ENCODE results near the gene DIPK1C. TPM values are rescaled to one million over a fixed set of nuclear protein-coding genes. Genes with fewer than 3 reads are reported as not detected.

The DIPK1C gene
- total and polyA plus RNA-seq, 2 experiments from 2014 or later, result 0.07 TPM; not detected in 1

DNA sequence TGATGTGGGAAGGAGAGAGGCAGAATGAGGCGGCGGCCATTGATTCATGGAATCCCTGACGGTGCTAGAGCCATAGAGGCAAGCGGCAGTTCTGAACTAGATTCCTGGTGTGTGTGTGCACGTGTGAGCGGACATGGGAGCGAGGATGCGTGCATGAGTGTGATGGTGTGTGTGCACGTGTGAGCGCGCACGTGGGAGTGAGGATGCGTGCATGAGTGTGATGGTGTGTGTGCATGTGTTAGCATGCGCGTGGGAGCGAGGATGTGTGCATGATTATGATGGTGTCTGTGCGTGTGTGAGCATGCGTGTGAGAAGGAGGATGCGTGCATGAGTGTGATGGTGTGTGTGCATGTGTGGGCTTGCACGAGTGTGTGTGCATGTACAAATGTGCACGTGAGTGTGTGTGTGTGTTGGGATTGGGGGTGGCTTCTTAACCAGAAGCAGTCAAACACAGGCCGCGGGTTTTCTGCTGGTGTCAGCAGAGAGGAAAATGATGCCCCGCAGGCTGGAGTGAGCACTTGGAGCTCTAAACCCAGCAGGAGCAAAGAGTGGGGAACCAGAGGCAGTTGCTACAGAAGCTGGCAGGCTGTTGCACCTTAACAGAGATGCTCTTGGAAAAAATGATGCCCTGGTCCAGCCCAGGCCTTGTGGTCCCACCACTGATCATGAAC lies 29.5 kb downstream of the DIPK1C start:
- no peaks in the 10 kb centered on the region for H3F3A ChIP-seq (replicated peaks; ENCODE audit: low read depth)
- H3K4me1 ChIP-seq (ENCODE audit: insufficient read depth), result no peaks in the 10 kb centered on the region
- H3K79me2 ChIP-seq (replicated peaks; ENCODE audit: insufficient read depth), result no peaks in the 10 kb centered on the region
- no peak overlapping the region for H3K4me3 ChIP-seq
- H3K27me3 ChIP-seq (ENCODE audit: insufficient read depth), result no peaks in the 10 kb centered on the region
- TF ChIP-seq, protein P1, sequence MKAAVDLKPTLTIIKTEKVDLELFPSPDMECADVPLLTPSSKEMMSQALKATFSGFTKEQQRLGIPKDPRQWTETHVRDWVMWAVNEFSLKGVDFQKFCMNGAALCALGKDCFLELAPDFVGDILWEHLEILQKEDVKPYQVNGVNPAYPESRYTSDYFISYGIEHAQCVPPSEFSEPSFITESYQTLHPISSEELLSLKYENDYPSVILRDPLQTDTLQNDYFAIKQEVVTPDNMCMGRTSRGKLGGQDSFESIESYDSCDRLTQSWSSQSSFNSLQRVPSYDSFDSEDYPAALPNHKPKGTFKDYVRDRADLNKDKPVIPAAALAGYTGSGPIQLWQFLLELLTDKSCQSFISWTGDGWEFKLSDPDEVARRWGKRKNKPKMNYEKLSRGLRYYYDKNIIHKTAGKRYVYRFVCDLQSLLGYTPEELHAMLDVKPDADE (IDR thresholded peaks at IDR 0.05), result no peak
- TF ChIP-seq STAT1 (IDR thresholded peaks at IDR 0.05; ENCODE audit: unreplicated experiment), result no peak
- TF ChIP-seq CREB1 (CRISPR knock-in tag; IDR thresholded peaks at IDR 0.05; ENCODE audit: low read depth), result no peak
- TF ChIP-seq POLR2AphosphoS5 (IDR thresholded peaks at IDR 0.05; ENCODE audit: low read depth), result no peak
- no peak for TF ChIP-seq ZNF331 (CRISPR knock-in tag; IDR thresholded peaks at IDR 0.05; ENCODE audit: low read depth)
- TF ChIP-seq, protein P2, sequence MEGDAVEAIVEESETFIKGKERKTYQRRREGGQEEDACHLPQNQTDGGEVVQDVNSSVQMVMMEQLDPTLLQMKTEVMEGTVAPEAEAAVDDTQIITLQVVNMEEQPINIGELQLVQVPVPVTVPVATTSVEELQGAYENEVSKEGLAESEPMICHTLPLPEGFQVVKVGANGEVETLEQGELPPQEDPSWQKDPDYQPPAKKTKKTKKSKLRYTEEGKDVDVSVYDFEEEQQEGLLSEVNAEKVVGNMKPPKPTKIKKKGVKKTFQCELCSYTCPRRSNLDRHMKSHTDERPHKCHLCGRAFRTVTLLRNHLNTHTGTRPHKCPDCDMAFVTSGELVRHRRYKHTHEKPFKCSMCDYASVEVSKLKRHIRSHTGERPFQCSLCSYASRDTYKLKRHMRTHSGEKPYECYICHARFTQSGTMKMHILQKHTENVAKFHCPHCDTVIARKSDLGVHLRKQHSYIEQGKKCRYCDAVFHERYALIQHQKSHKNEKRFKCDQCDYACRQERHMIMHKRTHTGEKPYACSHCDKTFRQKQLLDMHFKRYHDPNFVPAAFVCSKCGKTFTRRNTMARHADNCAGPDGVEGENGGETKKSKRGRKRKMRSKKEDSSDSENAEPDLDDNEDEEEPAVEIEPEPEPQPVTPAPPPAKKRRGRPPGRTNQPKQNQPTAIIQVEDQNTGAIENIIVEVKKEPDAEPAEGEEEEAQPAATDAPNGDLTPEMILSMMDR (conservative IDR thresholded peaks at IDR 0.05; ENCODE audit: low read depth in 2 of 2), result no peak
- TF ChIP-seq EZH2phosphoT487 (IDR thresholded peaks at IDR 0.05; ENCODE audit: unreplicated experiment), result no peak
- H3K4me3 Mint-ChIP-seq, result no peak overlapping the region
- H3K27ac Mint-ChIP-seq, result no peak overlapping the region; the same call in 1 of the 2 replicates
- no peak overlapping the region for H3K27ac ChIP-seq (ENCODE audit: low read depth)
- H3K9me2 ChIP-seq (ENCODE audit: insufficient read depth), result 0 out of 2 replicates have a peak, but pooled peaks cover 3% of the 10 kb centered on the region
- peaks cover 7% of the 10 kb centered on the region for H3K4me1 Mint-ChIP-seq
- no peak overlapping the region for H3K4me2 ChIP-seq
- no peaks in the 10 kb centered on the region for H4K20me1 ChIP-seq (replicated peaks; ENCODE audit: insufficient read depth)
- peaks cover 11% of the 10 kb centered on the region for H3K27me3 Mint-ChIP-seq (ENCODE audit: insufficient read depth, low read depth, poor library complexity)
- ATAC-seq (no peak), DNase-seq (ENCODE audit: low spot score) (no peak)
- no peaks in the 10 kb centered on the region for H3K36me3 ChIP-seq (ENCODE audit: insufficient read depth)
- H3K9me3 Mint-ChIP-seq, result peaks cover 11% of the 10 kb centered on the region
- no peak overlapping the region for H2AFZ ChIP-seq
- H3K36me3 Mint-ChIP-seq (ENCODE audit: low read depth), result no peaks in the 10 kb centered on the region; the same call in 2 of the 3 replicates

DNA sequence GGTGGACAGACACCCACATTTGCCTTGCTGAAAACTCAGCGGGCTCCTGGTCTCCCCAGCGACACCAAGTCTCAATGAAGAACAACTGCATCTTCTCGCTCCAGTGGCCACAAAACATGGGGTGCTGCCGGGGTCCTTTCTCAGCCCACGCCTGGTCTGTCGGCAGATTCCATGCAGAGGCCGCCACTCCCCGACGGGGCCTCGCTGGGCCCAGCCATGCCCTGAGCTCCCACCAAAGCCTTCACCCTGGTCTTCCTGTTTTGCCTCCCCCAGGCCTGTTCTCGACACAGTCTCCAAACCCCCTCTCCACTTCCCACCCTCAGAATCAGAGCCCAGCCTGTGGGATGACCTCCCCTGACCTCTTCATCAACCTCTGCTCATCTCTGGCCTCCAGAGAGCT lies 31.2 kb downstream of the DIPK1C start:
- Histone ChIP-seq H3K79me2 (replicated peaks; ENCODE audit: insufficient read depth) (no peaks in the 10 kb centered on the region), H3K27me3 (ENCODE audit: insufficient read depth) (no peaks in the 10 kb centered on the region), H3K4me3 (no peak overlapping the region), H2AFZ (no peak overlapping the region), H3F3A (replicated peaks; ENCODE audit: low read depth) (no peaks in the 10 kb centered on the region), H3K9me2 (ENCODE audit: insufficient read depth) (0 out of 2 replicates have a peak, but pooled peaks cover 3% of the 10 kb centered on the region), H4K20me1 (replicated peaks; ENCODE audit: insufficient read depth) (no peaks in the 10 kb centered on the region), H3K4me2 (no peak overlapping the region), H3K4me1 (ENCODE audit: insufficient read depth) (no peaks in the 10 kb centered on the region), H3K27ac (ENCODE audit: low read depth) (no peak overlapping the region), H3K36me3 (ENCODE audit: insufficient read depth) (no peaks in the 10 kb centered on the region)
- no peak overlapping the region for H3K27ac Mint-ChIP-seq
- peaks cover 11% of the 10 kb centered on the region for H3K9me3 Mint-ChIP-seq
- ATAC-seq, result no peak
- peaks cover 13% of the 10 kb centered on the region for H3K27me3 Mint-ChIP-seq (ENCODE audit: insufficient read depth, low read depth, poor library complexity)
- peaks cover 5% of the 10 kb centered on the region; the same call in 2 of the 3 replicates for H3K4me1 Mint-ChIP-seq
- H3K36me3 Mint-ChIP-seq (ENCODE audit: low read depth), result no peaks in the 10 kb centered on the region; the same call in 2 of the 3 replicates
- DNase-seq (ENCODE audit: low spot score), result no peak
- H3K4me3 Mint-ChIP-seq, result no peak overlapping the region
- no peak for TF ChIP-seq NANOG (IDR thresholded peaks at IDR 0.05; ENCODE audit: borderline replicate concordance)
- TF ChIP-seq STAT1 (IDR thresholded peaks at IDR 0.05; ENCODE audit: unreplicated experiment), result no peak
- TF ChIP-seq, protein P3, sequence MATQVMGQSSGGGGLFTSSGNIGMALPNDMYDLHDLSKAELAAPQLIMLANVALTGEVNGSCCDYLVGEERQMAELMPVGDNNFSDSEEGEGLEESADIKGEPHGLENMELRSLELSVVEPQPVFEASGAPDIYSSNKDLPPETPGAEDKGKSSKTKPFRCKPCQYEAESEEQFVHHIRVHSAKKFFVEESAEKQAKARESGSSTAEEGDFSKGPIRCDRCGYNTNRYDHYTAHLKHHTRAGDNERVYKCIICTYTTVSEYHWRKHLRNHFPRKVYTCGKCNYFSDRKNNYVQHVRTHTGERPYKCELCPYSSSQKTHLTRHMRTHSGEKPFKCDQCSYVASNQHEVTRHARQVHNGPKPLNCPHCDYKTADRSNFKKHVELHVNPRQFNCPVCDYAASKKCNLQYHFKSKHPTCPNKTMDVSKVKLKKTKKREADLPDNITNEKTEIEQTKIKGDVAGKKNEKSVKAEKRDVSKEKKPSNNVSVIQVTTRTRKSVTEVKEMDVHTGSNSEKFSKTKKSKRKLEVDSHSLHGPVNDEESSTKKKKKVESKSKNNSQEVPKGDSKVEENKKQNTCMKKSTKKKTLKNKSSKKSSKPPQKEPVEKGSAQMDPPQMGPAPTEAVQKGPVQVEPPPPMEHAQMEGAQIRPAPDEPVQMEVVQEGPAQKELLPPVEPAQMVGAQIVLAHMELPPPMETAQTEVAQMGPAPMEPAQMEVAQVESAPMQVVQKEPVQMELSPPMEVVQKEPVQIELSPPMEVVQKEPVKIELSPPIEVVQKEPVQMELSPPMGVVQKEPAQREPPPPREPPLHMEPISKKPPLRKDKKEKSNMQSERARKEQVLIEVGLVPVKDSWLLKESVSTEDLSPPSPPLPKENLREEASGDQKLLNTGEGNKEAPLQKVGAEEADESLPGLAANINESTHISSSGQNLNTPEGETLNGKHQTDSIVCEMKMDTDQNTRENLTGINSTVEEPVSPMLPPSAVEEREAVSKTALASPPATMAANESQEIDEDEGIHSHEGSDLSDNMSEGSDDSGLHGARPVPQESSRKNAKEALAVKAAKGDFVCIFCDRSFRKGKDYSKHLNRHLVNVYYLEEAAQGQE (IDR thresholded peaks at IDR 0.05; ENCODE audit: unreplicated experiment), result no peak
- no peak for TF ChIP-seq EZH2 (IDR thresholded peaks at IDR 0.05; ENCODE audit: low read depth, unreplicated experiment)
- TF ChIP-seq, protein P1 (IDR thresholded peaks at IDR 0.05), result no peak
- no peak for TF ChIP-seq ZNF114 (CRISPR knock-in tag; IDR thresholded peaks at IDR 0.05)
- no peak for TF ChIP-seq ZNF331 (CRISPR knock-in tag; IDR thresholded peaks at IDR 0.05; ENCODE audit: low read depth)
- no peak for TF ChIP-seq JUNB (IDR thresholded peaks at IDR 0.05; ENCODE audit: unreplicated experiment)
- TF ChIP-seq CREB1 (CRISPR knock-in tag; IDR thresholded peaks at IDR 0.05; ENCODE audit: low read depth), result no peak
- no peak for TF ChIP-seq EZH2phosphoT487 (IDR thresholded peaks at IDR 0.05; ENCODE audit: unreplicated experiment)
